ENCODE measurements around the gene GABARAP.

DNA sequence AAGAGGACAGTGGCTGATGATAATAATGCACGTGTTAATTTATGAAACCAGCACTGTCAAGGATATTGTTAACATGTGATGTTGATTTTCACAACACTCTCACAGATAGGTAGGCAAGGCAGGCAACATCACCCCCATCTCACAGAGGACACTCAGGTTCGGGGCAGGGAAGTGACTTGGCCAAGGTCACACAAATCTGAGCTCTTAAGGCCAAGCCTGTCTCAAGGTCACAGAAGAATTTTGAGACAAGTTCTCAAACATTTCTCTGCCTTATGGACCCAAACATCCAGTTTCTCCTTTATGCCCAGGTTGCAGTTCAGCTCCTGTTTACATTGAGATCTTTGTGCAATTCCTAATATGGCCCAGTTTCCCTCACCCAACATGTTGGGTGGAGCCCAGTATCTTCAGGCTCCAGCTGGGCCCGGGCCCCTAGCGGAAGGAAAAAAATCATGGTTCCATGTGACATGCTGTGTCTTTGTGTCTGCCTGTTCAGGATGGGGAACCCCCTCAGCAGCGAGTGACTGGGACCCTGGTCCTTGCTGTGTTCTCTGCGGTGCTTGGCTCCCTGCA, 40.6 kb upstream of the GABARAP start:
- TF ChIP-seq EGR1 (IDR thresholded peaks at IDR 0.05) = no peak
- no peak for TF ChIP-seq RAD21 (IDR thresholded peaks at IDR 0.05; ENCODE audit: low read depth)
- TF ChIP-seq TCF12 (IDR thresholded peaks at IDR 0.05; ENCODE audit: low read depth) = no peak
- TF ChIP-seq, protein P1, sequence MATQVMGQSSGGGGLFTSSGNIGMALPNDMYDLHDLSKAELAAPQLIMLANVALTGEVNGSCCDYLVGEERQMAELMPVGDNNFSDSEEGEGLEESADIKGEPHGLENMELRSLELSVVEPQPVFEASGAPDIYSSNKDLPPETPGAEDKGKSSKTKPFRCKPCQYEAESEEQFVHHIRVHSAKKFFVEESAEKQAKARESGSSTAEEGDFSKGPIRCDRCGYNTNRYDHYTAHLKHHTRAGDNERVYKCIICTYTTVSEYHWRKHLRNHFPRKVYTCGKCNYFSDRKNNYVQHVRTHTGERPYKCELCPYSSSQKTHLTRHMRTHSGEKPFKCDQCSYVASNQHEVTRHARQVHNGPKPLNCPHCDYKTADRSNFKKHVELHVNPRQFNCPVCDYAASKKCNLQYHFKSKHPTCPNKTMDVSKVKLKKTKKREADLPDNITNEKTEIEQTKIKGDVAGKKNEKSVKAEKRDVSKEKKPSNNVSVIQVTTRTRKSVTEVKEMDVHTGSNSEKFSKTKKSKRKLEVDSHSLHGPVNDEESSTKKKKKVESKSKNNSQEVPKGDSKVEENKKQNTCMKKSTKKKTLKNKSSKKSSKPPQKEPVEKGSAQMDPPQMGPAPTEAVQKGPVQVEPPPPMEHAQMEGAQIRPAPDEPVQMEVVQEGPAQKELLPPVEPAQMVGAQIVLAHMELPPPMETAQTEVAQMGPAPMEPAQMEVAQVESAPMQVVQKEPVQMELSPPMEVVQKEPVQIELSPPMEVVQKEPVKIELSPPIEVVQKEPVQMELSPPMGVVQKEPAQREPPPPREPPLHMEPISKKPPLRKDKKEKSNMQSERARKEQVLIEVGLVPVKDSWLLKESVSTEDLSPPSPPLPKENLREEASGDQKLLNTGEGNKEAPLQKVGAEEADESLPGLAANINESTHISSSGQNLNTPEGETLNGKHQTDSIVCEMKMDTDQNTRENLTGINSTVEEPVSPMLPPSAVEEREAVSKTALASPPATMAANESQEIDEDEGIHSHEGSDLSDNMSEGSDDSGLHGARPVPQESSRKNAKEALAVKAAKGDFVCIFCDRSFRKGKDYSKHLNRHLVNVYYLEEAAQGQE (IDR thresholded peaks at IDR 0.05; ENCODE audit: low read depth) = no peak
- no peak for TF ChIP-seq CREB1 (IDR thresholded peaks at IDR 0.05; ENCODE audit: low read depth)
- TF ChIP-seq EP300 (IDR thresholded peaks at IDR 0.05; ENCODE audit: borderline replicate concordance) = no peak
- no peak for TF ChIP-seq NFIC (IDR thresholded peaks at IDR 0.05)
- TF ChIP-seq, protein P2, sequence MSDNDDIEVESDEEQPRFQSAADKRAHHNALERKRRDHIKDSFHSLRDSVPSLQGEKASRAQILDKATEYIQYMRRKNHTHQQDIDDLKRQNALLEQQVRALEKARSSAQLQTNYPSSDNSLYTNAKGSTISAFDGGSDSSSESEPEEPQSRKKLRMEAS (IDR thresholded peaks at IDR 0.05) = no peak

All from Ishikawa (cell line).